NOMO-1 treated with dmso at 0.1 percent for 144 hours (cell line): ENCODE measurements around the gene LSM3.
A peak's percentile ranks its signal among the peaks of the same experiment; 100 is the strongest.
"Not testable (repeated sequence)": the region's sequence is repeated elsewhere in the genome, so short reads cannot be mapped to it uniquely, and the experiment has no call there.

ENCODE experiments used
- DNase-seq: peaks from one replicate; lab custom pipeline; 2025; ENCODE audit not compliant: unreplicated experiment; lab: John Stamatoyannopoulos, UW

Gene LSM3

GRCh38 chr3:14218355-14218754, 39.7 kb downstream of the LSM3 start:
- no peak for DNase-seq

GRCh38 chr3:14220933-14221332, 42.3 kb downstream of the LSM3 start:
- no peak for DNase-seq

GRCh38 chr3:14221902-14222301, 43.3 kb downstream of the LSM3 start:
- DNase-seq = no peak

- no peak for DNase-seq
Observed at GRCh38 chr3:14222457-14222856, 43.8 kb downstream of the LSM3 start.

- DNase-seq = no peak
Observed at GRCh38 chr3:14222900-14223594, 44.4 kb downstream of the LSM3 start.

GRCh38 chr3:14223595-14223994, 45.0 kb downstream of the LSM3 start:
- DNase-seq = no peak

- no peak for DNase-seq
Observed at GRCh38 chr3:14224895-14225294, 46.3 kb downstream of the LSM3 start.

- peak; percentile 39 for DNase-seq
Observed at GRCh38 chr3:14225421-14225820, 46.8 kb downstream of the LSM3 start.

- not testable (repeated sequence) for DNase-seq
Observed at GRCh38 chr3:14226351-14226750, 47.7 kb downstream of the LSM3 start.

- no peak for DNase-seq
Observed at GRCh38 chr3:14227856-14228255, 49.2 kb downstream of the LSM3 start.

GRCh38 chr3:14228681-14229470, 50.3 kb downstream of the LSM3 start:
- no peak for DNase-seq

- DNase-seq = not testable (repeated sequence)
Observed at GRCh38 chr3:14229695-14230094, 51.1 kb downstream of the LSM3 start.

- DNase-seq = no peak
Observed at GRCh38 chr3:14230729-14231128, 52.1 kb downstream of the LSM3 start.

- DNase-seq = no peak
Observed at GRCh38 chr3:14231145-14231990, 52.8 kb downstream of the LSM3 start.

- DNase-seq = no peak
Observed at GRCh38 chr3:14231998-14232501, 53.4 kb downstream of the LSM3 start.

- DNase-seq = no peak
Observed at GRCh38 chr3:14234251-14235002, 55.8 kb downstream of the LSM3 start.

- DNase-seq = no peak
Observed at GRCh38 chr3:14235003-14235911, 56.6 kb downstream of the LSM3 start.

- DNase-seq = no peak
Observed at GRCh38 chr3:14235912-14236295, 57.3 kb downstream of the LSM3 start.

- no peak for DNase-seq
Observed at GRCh38 chr3:14236902-14237301, 58.3 kb downstream of the LSM3 start.

- DNase-seq = no peak
Observed at GRCh38 chr3:14237457-14237856, 58.8 kb downstream of the LSM3 start.
